SU-DHL-6 (cell line): ENCODE results near the gene SUCLG2.

Experiments
- H2AFZ ChIP-seq: fragments of 200-600 bp; sonication (generic); 2 replicates; pipeline ENCODE4 v1.6.1; 2014; ENCODE audit warnings: low read depth, mild to moderate bottlenecking, moderate library complexity, mixed read lengths, antibody characterized with exemption, low read length; ENCODE audit not compliant: severe bottlenecking
- H3F3A ChIP-seq: fragments of 200-600 bp; shearing (Covaris generic); 2 replicates; pipeline ENCODE4 v1.6.0; 2016; ENCODE audit warnings: antibody characterized with exemption, mild to moderate bottlenecking; ENCODE audit not compliant: insufficient read depth
- H3K27ac ChIP-seq: fragments of 200-600 bp; sonication (generic); 2 replicates; pipeline ENCODE4 v1.5.1; 2016; ENCODE audit warnings: low read depth, mild to moderate bottlenecking, low read length, moderate library complexity, mixed read lengths
- H3K27me3 ChIP-seq: fragments of 200-600 bp; sonication (generic), shearing (Covaris generic); 2 replicates; pipeline ENCODE4 v1.6.0; 2014; ENCODE audit warnings: mild to moderate bottlenecking, low read length
- H3K36me3 ChIP-seq: fragments of 200-600 bp; sonication (generic); 2 replicates; pipeline ENCODE4 v1.6.1; 2014; ENCODE audit warnings: mild to moderate bottlenecking, low read length, mixed read lengths
- H3K4me2 ChIP-seq: fragments of 300-600, 200-600 bp; shearing (Covaris generic), sonication (generic); 2 replicates; pipeline ENCODE4 v1.6.0; 2014; ENCODE audit warnings: low read length, low read depth, mild to moderate bottlenecking; ENCODE audit not compliant: poor library complexity, severe bottlenecking
- H3K4me3 ChIP-seq: fragments of 200-600 bp; sonication (generic); 2 replicates; pipeline ENCODE4 v1.5.1; 2014; ENCODE audit warnings: antibody characterized with exemption, low read length, mild to moderate bottlenecking, mixed read lengths; ENCODE audit not compliant: insufficient read depth, poor library complexity, severe bottlenecking
- H3K79me2 ChIP-seq: fragments of 200-600 bp; sonication (generic); 2 replicates; pipeline ENCODE4 v1.6.1; 2014; ENCODE audit warnings: mild to moderate bottlenecking, low read length, moderate library complexity; ENCODE audit not compliant: insufficient read depth
- H3K9ac ChIP-seq: fragments of 200-600 bp; sonication (generic); 2 replicates; pipeline ENCODE4 v1.7.0; 2014; ENCODE audit warnings: mild to moderate bottlenecking, low read length
- H3K9me2 ChIP-seq: fragments of 200-600 bp; sonication (generic); replicated peaks from 2 replicates; pipeline ENCODE4 v1.6.1; 2014; ENCODE audit warnings: low read length; ENCODE audit not compliant: insufficient read depth
- H3K9me3 ChIP-seq: fragments of 200-600 bp; sonication (generic); 2 replicates; pipeline ENCODE4 v1.6.1; 2014; ENCODE audit warnings: low read length, mixed read lengths; ENCODE audit not compliant: insufficient read depth
- H4K20me1 ChIP-seq: fragments of 200-600 bp; sonication (generic); 2 replicates; pipeline ENCODE4 v1.6.1; 2014; ENCODE audit warnings: low read depth, mild to moderate bottlenecking, antibody characterized with exemption, low read length, moderate library complexity, mixed read lengths
- CTCF ChIP-seq: fragments of 200-600 bp; sonication (generic); IDR thresholded peaks from one replicate; pipeline ENCODE4 v1.5.1; 2017; ENCODE audit warnings: antibody characterized with exemption, mild to moderate bottlenecking, low read length, moderate library complexity; ENCODE audit not compliant: insufficient read depth, poor library complexity, severe bottlenecking
- EZH2phosphoT487 ChIP-seq: fragments of 200-600 bp; sonication (generic), shearing (Covaris generic); conservative IDR thresholded peaks from 2 replicates; pipeline ENCODE4 v1.6.1; 2018; ENCODE audit warnings: mild to moderate bottlenecking, antibody characterized with exemption, low read length, moderate library complexity, mixed read lengths

SUCLG2 gene

GRCh38 chr3:67688231-67688630 lies 33.8 kb upstream of the SUCLG2 start:
- H3K4me2 ChIP-seq: no peak overlapping the region
- H3K27ac ChIP-seq: no peak overlapping the region
- H3K27me3 ChIP-seq: no peaks in the 10 kb centered on the region
- peaks cover 4% of the 10 kb centered on the region; the same call in 1 of the 2 replicates for H3F3A ChIP-seq
- H2AFZ ChIP-seq: no peak overlapping the region
- H4K20me1 ChIP-seq: no peaks in the 10 kb centered on the region
- H3K9me3 ChIP-seq: no peaks in the 10 kb centered on the region
- H3K36me3 ChIP-seq: no peaks in the 10 kb centered on the region
- H3K4me3 ChIP-seq: no peak overlapping the region
- H3K9ac ChIP-seq: no peak overlapping the region
- no peaks in the 10 kb centered on the region for H3K9me2 ChIP-seq
- no peaks in the 10 kb centered on the region for H3K79me2 ChIP-seq
- no peak for TF ChIP-seq CTCF
- TF ChIP-seq EZH2phosphoT487: no peak

- peak overlapping the region; percentile 36 for H3K9ac ChIP-seq
- H3K27ac ChIP-seq: peak overlapping the region; percentile 84
- H3K27me3 ChIP-seq: no peaks in the 10 kb centered on the region
- H3K9me2 ChIP-seq: no peaks in the 10 kb centered on the region
- TF ChIP-seq CTCF (no peak), EZH2phosphoT487 (no peak)
- H3K4me3 ChIP-seq: peak overlapping the region; percentile 45
- no peaks in the 10 kb centered on the region for H4K20me1 ChIP-seq
- H3K9me3 ChIP-seq: no peaks in the 10 kb centered on the region
- peaks cover 13% of the 10 kb centered on the region; the same call in 1 of the 2 replicates for H3F3A ChIP-seq
- H3K4me2 ChIP-seq: peak overlapping the region; percentile 92
- no peaks in the 10 kb centered on the region for H3K79me2 ChIP-seq
- peak overlapping the region; percentile 87 for H2AFZ ChIP-seq
- no peaks in the 10 kb centered on the region for H3K36me3 ChIP-seq
Observed at GRCh38 chr3:67686069-67686468, 31.7 kb upstream of the SUCLG2 start.

DNA sequence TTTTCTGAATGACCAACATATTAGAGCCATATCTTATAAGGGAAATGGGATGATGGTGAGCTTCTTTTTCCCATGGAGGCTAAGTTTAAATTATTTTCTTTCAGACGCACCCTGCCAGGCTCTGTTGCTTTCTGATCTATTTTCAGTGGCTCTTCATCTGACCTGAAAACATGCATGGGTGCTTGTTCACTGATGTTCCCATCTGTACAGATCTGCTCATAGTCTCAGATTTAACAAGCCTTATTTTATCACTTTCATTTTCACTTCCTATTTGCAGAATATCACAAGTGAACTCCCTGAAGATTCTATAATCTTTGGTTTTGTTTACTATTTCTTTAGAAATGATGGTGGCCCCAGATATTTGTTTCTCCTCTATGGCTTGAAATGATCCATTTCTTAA lies 31.1 kb upstream of the SUCLG2 start:
- Histone ChIP-seq H4K20me1 (no peaks in the 10 kb centered on the region), H3K9ac (peak overlapping the region; percentile 36), H3K36me3 (no peaks in the 10 kb centered on the region), H3F3A (peaks cover 13% of the 10 kb centered on the region; the same call in 1 of the 2 replicates), H3K4me3 (peak overlapping the region; percentile 45), H3K27ac (peak overlapping the region; percentile 84), H3K9me2 (no peaks in the 10 kb centered on the region), H3K79me2 (no peaks in the 10 kb centered on the region), H3K4me2 (peak overlapping the region; percentile 92), H3K9me3 (no peaks in the 10 kb centered on the region), H2AFZ (peak overlapping the region; percentile 87), H3K27me3 (no peaks in the 10 kb centered on the region)
- TF ChIP-seq EZH2phosphoT487 (no peak), CTCF (no peak)
